Skin epidermis (tissue), 12 donors: ENCODE results near the gene ZNF157.
A peak's percentile ranks its signal among the peaks of the same experiment; 100 is the strongest.
"Not testable (repeated sequence)": the region's sequence is repeated elsewhere in the genome, so short reads cannot be mapped to it uniquely, and the experiment has no call there.

ENCODE experiments used
- H3K27ac ChIP-seq, 21 experiments: fragments of 200-600 bp; sonication (generic) in 11 of 21; one replicate each; pipeline ENCODE4 v1.5.0; 2020; ENCODE audit warnings: mild to moderate bottlenecking in 3 of 21, inconsistent platforms in 2 of 21, moderate library complexity in 2 of 21
- H3K4me3 ChIP-seq, 7 experiments: fragments of 200-600 bp; sonication (generic) in 2 of 7; one replicate each; pipeline ENCODE4 v1.5.0; 2020; ENCODE audit warnings: inconsistent platforms in 2 of 7, mild to moderate bottlenecking in 2 of 7, moderate library complexity in 1 of 7

The ZNF157 gene

DNA sequence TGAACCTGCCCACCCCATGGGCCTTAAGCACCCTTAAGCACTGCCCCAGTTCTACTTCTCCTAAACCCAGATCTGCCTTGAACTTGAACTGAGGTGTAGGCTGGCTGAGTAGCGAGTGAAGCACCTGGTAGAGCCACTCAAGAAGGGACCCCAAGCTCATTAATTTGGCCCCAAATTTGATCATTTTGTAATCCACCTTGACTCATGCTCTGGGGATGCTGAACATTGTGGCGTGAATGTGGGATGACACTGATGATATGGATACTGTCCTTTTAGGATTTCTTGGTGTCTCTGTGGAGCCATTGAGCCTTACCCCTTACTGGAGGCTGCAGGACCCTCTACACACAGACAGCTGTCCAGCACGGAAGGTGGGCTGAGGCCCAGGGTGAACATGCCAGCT, at the start of gene ZNF157:
TSS of gene ZNF157 (plus strand) at position 301 of the 400 bp plus-strand sequence. CDS start at position 392, 91 bp downstream.
- Histone ChIP-seq H3K4me3 (no peak within 1 kb of the TSS), H3K27ac (no peak within 1 kb of the TSS)

DNA sequence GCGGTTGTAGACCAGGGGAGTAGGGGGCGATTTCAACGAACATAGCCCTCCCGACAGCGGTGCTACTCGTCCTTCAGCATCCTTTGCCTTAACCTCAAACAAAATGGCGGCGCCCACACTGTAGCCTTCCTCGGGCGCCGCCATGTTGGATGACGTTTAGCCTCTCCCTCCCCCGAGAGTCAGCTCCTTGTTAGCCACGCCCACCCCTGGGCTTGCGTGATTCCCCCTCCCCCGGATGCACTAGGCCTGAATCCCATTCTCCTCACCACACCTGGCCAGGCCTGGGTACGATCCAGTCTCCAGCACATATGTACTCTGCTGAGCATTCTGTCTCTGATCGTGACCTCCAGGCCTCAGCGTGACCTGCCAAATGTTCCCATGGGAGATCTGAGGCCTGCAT, 49.0 kb upstream of the ZNF157 start:
- Histone ChIP-seq H3K27ac (no peak overlapping the region), H3K4me3 (no peak overlapping the region)

DNA sequence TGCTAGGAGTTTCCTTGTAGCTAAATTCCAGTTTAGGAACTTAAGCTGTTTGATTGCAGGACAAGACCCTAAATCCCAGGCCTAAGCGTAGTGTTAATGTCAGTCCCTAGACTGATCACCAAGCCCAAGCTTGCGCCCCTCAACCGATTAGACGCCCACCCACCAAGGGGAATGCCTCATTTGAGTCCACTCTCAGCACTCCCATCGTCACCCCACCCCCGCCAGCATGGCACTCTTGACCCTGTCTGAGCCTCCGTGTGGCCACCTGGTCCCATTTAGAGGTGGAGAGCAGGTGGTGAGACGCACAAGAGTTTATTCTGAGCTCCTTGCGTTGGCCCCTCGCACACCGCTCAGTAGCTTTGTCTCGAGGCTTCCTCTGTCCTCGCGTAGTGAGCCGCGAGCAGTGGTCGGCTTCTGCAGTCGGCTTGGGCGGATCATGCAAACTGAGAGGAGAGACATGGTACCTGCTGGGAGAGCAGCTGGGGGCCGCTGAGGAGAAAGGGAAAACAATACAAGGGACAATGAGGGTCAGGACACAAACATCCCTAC, 48.5 kb upstream of the ZNF157 start:
- Histone ChIP-seq H3K27ac (no peak overlapping the region), H3K4me3 (no peak overlapping the region)

DNA sequence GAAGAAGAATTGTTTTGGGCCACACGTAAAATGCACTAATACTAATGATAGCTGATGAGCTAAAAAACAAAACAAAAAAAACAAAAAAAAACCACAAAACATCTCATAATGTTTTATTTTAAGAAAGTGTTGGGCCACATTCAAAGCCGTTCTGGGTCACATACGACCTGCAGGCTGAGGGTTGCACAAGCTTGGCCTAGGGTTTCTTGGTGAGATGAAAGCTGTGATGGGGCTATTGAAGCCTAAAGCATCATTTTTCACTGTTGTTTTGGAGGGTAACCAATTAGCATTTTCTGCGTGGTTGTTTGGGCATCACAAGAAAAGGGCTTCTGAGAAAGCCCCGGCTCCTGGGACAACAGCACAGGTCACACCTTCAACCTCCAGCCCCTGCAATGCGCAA, 42.5 kb upstream of the ZNF157 start:
- H3K4me3 ChIP-seq = no peak overlapping the region
- H3K27ac ChIP-seq = no peak overlapping the region

DNA sequence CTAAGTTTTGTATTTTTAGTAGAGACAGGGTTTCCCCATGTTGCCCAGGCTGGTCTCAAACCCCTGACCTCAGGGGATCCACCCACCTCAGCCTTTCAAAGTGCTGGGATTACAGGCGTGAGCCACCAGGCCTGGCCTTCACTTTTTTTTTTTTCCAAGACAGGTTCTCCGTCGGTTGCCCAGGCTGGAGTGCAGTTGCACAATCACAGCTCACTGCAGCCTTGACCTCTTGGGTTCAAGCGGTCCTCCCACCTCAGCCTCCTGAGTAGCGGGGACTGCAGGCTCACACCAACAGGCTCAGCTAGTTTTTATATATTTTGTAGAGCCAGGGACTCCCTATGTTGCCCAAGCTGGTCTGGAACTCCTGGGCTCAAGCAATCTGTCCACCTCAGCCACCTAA, 37.6 kb upstream of the ZNF157 start:
- H3K27ac ChIP-seq, H3K4me3 ChIP-seq: not testable (repeated sequence)

DNA sequence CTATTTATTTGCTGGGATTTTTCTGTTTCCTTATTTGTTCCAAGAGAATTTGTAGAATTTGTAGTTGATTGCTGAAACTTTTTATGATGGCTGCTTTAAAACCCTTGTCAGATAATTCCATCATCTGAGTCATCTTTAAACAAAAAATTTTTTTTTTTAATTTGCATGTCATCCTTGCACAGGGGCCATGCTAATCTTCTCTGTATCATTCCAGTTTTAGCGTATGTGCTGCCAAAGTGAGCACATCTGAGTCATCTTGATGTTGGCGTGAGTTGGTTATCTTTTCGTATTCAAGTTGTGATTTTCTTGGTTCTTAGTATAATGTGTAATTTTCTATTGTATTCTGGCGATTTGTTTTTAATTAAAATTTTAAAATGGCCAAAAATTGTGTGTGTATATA, 18.7 kb upstream of the ZNF157 start:
- H3K4me3 ChIP-seq = no peak overlapping the region

DNA sequence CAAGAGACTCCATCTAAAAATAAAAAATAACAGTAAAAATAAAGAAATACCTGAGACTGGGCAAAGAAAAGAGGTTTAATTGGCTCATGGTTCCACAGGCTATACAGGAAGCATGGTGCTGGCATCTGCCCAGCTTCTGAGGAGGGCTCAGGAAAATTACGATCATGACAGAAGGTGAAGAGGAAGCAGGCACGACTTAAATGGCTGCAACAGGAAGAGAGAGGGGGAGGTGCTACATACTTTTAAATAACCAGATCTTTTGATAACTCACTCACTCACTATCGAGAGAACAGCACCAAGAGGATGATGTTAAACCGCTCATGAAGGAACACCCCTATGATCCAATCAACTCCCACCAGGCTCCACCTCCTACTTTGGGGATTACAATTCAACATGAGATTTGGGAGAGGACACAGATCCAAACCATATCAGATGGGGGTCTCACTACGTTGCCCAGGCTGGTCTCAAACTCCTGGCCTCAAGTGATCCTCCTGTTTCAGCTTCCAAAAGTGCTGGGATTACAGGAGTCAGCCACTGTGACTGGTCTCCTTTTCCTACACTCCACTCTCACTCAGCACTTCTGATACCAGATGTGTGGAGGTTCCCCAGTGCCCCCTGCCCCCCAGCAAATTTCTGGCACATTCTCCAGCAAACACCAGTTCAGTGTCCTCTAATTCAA, 11.9 kb upstream of the ZNF157 start:
- peak overlapping the region in 2 of 21 experiments; percentile 21 to 30 for H3K27ac ChIP-seq
- H3K4me3 ChIP-seq = no peak overlapping the region

More for the DNA sequence above, 18.7 kb upstream of the ZNF157 start:
- H3K27ac ChIP-seq = no peak overlapping the region

DNA sequence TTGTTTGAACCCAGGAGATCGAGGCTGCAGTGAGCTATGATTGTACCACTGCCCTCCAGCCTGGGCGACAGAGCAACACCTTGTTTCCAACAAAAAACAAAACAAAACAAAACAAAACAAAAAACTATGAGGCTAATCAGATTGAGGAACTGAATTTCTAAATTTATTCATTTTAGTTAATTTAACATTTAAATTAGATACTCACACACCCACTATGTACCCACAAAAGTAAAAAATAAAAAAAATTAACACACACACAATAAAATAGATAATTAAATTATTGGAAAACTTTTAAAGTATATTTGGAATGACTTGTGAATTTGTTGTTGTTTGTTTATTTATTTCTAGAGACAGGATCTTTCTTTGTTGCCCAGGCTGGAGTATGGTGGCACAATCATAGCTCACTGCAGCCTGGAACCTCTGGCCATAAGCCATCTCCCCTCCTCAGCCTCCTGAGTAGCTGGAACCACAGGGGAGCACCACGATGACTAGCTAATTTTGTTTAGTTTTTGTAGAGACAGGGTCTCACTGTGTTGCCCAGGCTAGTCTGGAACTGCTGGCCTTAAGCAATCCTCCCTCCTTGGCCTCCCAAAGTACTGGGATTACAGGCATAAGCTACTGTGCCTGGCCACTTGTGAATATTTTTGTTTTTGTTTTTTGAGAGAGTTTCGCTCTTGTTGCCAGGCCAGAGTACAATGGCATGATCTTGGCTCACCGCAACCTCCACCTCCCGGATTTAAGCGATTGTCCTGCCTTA, 9.8 kb upstream of the ZNF157 start:
- H3K4me3 ChIP-seq = no peak overlapping the region
- no peak overlapping the region for H3K27ac ChIP-seq

DNA sequence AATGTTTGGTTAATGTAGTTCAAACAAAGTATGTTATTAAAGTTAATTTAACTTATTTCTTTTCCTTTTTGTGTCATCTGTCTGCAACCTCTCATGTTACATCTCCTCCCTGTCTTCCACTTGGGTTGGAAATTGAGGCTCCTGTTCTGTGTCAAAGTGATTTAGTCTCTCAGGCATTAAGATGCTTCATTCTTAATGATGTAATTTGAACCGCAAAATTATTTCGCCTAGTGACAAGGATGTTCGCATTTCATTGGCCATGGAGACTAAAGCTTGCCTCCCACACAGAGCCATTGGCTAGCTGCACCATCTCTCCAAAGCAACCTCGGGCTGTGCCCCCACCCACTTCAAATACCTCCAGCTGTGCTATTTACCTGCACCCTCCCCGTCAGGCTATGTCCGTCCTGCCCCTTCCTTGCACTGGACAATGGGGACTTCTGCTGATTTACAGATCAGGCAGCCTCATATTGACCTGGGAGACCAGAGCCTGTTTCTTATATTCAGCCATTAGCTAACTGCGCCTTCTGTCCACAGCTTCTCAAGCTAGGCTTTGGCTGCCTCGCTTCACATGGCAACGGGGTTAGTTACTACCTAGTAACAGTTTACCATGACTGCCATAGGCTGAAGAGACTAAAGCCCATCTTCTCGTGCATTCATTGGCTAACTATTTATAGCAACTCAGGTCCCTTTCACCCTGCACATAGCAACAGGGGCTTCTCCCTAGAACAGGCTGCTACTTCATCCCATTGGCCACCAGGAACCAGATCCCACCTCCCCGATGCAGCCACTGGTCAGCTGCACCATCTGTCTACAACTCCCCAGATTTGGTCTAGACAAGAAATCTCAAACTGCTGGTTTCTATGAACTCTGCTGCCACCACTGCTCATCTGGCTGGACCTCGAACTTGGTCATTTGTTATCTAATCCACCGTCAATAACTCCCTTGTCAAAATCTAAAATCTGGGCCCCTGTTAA, 8.6 kb upstream of the ZNF157 start:
- Histone ChIP-seq H3K27ac (peak overlapping the region in 7 of 21 experiments; percentile 47 to 81 (median 72)), H3K4me3 (peak overlapping the region in 3 of 7 experiments; percentile 12 to 24 (median 22))

DNA sequence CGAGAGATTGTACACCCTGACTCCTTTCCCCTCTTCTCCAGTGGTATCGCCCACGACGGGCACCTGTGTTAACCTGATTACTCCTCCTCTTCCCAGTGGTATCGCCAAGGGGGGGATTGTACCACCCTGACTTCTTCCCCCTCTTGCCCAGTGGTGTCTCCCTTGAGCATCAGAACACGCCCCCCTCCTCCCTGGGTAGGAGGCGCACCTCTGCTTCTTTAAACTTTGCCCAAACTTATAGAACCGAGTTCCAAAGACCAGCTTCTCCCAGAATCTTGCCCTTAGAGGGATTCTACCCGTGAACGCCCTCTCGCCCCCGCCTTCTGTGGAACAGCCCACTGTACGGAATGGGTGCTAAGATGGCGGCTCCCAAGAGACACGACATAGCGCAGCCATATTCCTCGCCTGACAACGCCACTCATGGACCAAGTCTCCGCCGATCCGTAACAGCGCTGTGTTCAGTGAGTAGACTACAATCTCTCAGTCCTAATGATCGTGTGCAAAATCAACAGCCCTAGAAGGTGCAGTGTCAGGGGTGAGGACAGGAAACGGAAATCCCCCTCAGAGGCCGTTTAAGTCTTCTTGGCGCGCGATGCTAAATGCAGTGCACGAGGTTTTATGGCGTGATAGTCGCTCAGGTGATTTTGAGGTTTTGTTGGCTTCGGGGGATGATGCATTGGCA, 4.2 kb upstream of the ZNF157 start:
- Histone ChIP-seq H3K4me3 (peak overlapping the region; percentile 13 to 41 (median 20)), H3K27ac (peak overlapping the region in 5 of 21 experiments; percentile 16 to 59 (median 39))

DNA sequence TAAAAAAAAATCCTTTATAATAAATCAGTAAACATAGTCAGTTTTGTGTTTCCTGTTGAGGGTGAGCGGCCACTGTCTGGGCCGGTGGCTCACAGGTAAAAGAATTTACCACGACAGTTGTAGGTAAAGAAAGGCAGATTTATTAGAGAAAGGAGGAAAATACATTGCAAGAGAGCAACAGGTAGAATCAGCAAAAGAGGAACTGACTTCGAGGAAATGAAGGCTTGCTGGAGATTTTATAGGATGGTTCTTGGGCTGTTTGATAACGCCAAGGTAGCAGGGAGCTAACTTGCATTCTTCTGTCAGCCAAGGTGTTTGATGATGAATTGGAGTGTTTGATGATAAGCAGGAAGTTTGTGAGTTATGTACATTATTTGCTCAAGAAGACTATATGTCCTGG, 2.8 kb downstream of the ZNF157 start:
- no peak overlapping the region for H3K27ac ChIP-seq

DNA sequence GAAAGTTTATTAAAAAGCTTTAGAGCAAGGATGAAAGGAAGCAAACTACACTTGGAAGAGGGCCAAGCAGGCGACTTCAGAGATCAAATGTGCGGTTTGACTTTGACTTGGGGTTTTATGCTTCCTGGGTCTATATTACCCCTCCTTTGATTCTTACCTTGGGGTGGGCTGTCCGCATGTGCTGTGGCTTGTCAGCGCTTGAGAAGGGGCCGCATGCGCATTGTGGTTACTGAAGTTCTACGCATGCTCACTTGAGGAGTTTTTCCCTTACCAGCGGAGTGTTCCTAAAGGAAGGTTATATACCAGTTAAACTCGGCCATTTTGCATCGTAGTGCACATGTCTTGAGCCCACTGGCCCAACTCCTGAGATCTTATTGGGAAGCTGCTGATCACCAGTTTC, 9.9 kb downstream of the ZNF157 start:
- peak overlapping the region in 2 of 7 experiments; percentile 11 to 22 for H3K4me3 ChIP-seq
- H3K27ac ChIP-seq = peak overlapping the region in 2 of 21 experiments; percentile 3 to 50

More for the DNA sequence above, 2.8 kb downstream of the ZNF157 start:
- H3K4me3 ChIP-seq = no peak overlapping the region

DNA sequence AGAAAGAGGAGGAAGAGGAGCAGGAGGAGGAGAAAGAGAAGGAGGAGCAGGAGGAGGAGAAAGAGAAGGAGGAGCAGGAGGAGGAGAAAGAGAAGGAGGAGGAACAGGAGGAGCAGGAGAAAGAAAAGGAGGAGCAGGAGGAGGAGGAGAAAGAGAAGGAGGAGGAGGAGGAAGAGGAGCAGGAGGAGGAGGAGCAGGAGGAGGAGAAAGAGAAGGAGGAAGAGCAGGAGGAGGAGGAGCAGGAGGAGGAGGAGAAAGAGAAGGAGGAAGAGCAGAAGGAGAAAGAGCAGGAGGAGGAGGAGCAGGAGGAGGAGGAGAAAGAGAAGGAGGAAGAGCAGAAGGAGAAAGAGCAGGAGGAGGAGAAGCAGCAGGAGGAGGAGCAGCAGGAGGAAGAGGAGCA, 10.5 kb downstream of the ZNF157 start:
- Histone ChIP-seq H3K27ac (peak overlapping the region in 2 of 21 experiments; percentile 3 to 50), H3K4me3 (peak overlapping the region in 1 of 7 experiments; percentile 22)

DNA sequence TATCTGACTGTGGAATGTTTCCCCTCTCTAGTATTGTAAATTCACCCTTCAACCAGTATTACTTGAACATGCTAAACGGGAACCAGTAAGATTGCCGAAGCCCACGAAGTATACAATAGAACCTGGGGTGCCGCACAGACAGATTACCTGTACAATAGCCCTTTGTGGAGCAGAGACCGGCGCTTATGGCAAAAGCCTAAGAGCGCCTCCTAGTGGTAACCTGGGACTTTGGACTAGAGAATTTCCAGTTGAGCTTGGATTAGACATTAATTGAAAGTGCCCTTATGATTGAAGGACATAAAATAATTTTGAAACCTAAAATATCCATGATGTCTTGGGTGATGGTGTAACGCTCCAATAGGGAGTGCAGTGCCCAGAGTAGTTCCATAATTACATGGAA, 14.1 kb downstream of the ZNF157 start:
- Histone ChIP-seq H3K4me3 (no peak overlapping the region), H3K27ac (no peak overlapping the region)

DNA sequence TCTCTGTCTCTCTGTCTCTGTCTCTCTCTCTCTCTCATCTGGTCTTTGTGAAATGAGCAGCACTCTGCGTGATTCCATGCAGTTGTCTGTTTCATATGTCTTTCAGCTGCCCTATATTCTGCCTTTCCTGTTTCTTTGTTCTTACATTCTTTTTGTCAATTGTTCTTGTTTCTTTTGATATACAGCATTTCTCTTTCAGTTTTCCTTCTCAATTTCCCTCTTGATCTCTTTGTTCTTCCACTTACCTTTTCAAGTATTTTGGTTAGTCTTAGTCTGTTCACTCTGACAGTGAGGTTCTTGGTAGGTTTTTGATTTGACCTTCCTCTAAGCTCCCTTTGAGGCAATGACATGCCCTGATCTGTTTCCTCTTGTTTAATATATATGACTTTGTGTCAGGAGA, 20.4 kb downstream of the ZNF157 start:
- Histone ChIP-seq H3K27ac (no peak overlapping the region), H3K4me3 (no peak overlapping the region)

DNA sequence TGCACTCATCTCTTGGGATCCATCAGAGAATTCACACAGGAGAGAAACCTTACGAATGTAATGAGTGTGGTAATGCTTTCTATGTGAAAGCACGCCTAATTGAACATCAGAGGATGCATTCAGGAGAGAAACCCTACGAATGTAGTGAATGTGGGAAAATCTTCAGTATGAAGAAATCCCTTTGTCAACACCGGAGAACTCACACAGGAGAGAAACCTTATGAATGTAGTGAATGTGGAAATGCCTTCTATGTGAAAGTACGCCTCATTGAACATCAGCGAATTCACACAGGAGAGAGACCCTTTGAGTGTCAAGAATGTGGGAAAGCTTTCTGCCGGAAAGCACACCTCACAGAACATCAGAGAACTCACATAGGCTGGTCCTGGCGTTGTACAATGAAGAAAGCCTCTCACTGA, 42.8 kb downstream of the ZNF157 start:
- Histone ChIP-seq H3K27ac (no peak overlapping the region), H3K4me3 (no peak overlapping the region)

DNA sequence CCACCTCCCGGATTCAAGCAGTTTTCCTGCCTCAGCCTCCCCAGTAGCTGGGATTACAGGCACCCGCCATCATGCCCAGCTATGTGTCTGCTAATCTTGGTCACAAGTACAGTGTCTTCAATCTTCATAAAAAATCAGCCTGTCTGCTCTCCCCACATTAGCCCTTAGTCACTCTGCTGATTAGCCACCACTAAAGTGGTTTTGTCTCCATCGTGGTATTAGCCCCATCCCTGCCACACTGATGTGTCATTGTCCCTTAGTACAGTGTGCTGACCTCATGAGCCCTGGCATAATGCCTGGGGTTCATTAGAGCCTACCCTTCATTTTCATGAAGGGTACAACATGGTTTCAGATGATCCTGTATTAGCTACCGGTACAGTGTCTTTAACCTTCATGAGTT, 49.9 kb downstream of the ZNF157 start:
- Histone ChIP-seq H3K4me3 (no peak overlapping the region), H3K27ac (no peak overlapping the region)

DNA sequence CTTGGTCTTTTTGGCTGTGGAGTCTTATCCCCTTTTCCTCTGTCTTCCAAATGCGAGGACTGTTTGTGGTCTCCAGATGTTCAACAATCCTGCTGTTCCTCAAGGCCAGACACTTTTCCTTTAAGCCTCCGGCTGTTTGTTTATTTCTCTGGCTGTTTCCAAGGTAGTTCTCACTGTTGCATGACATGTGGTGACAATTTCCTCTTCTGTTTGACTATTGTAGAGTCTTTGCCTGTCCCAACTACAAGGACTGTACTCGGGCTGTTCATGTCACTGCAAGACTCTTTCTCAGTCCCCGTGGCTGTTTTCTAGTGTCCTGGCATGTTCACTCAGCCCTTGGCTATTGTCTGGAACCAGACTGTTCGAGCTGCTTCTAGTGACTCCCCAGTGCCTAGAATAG, 50.6 kb downstream of the ZNF157 start:
- no peak overlapping the region for H3K27ac ChIP-seq
- H3K4me3 ChIP-seq = no peak overlapping the region

DNA sequence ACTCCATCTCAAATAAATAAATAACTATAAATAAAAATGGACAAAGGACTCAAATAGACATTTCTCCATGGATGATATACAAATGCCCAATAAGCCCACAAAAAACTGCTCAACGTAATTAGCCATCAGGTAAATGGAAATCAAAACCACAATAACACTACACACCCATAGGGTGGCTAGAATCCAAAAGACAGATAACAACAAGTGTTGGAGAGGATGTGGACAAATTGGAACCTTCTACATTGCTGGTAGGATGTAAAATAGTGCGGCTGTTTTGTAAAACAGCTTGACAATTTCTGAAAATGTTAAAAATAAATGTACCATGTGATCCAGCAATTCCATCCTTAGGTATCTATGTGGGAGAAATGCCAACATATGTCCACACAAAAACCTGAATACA, 52.1 kb downstream of the ZNF157 start:
- H3K4me3 ChIP-seq = no peak overlapping the region
- no peak overlapping the region for H3K27ac ChIP-seq
